Adrenal gland (tissue), 5 donors: ENCODE results near the gene ADGRA1.

Experiments used
- CTCF ChIP-seq, 6 experiments: fragments of 450-650 bp in 4 of 6; fragments of 200-600 bp in 2 of 6; sonication (generic) in 1 of 6; IDR thresholded peaks; 1 replicate in 5 of 6; 2 replicates in 1 of 6; pipeline versions ENCODE4 v1.5.1 to v1.8.0; 2016 to 2021; ENCODE audit warnings: antibody characterized with exemption in 6 of 6, mild to moderate bottlenecking in 2 of 6, moderate library complexity in 1 of 6
- POLR2A ChIP-seq, 2 donors: fragments of 450-650 bp; IDR thresholded peaks; one replicate each; pipeline ENCODE4 v1.6.1; 2017; ENCODE audit warnings: antibody characterized with exemption in 2 of 2, mild to moderate bottlenecking in 2 of 2, moderate library complexity in 1 of 2
- donor health status: DM: no; HTN: no; CAD: no.

DNA sequence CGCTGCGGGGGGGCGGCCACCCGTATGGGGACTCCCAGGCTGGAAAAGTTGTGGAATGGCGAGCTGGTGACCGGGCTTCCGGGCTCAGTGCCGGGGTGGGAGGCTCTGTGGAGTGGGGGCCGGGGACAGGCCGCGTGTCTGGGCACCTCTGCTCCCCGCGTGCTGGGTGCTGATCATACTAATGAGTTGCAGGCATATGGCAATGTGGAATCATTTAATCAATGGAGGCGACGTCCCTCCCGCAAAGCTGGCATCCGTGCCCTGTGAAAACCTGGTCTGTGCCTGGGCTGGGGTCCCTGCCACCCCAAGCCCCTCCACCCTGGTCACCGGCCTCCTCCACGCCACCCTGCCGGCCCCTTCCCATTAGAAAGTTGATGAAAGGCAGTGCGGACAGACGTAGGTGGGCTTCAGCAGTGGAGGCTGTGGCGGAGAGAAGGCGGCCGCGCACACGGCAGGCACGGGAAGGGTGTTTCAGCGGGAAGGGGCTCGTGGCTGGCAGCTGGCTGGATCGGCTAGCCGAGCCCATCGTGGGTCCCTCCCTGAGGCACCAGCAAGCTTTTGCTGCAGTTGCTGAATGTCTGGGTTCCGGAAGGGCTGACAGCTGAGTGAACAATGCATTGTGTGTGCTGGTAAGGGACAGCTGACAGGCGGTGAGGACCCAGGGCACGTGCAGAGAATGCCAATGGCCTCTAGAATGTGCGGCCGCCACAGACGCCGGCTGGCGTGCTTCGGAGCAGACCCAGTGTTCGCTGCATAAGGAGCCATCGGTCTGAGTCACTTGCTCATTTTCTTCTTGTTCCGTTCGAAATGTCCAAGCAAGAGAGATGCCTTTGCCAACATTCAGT lies 1.5 kb downstream of the ADGRA1 start:
- TF ChIP-seq CTCF (IDR thresholded peaks at IDR 0.05) (no peak), POLR2A (IDR thresholded peaks at IDR 0.05) (no peak)
